Measurements from ENCODE around the gene DARS1. TPM values are rescaled to one million over a fixed set of nuclear protein-coding genes. Genes with fewer than 3 reads are reported as not detected.

Gene DARS1
- total and polyA plus RNA-seq, 2 experiments from 2014 or later, result 67.0 to 69.5 TPM

- H3K27ac ChIP-seq, result no peak overlapping the region
- H3K4me1 ChIP-seq (ENCODE audit: insufficient read depth), result no peaks in the 10 kb centered on the region
- no peaks in the 10 kb centered on the region for H3K9me2 ChIP-seq (replicated peaks; ENCODE audit: insufficient read depth)
- no peaks in the 10 kb centered on the region for H3K9me3 ChIP-seq (ENCODE audit: low read depth)
- no peaks in the 10 kb centered on the region for H3K36me3 ChIP-seq (replicated peaks; ENCODE audit: insufficient read depth, low read depth)
- no peak overlapping the region for H2AFZ ChIP-seq
- H3K4me3 ChIP-seq, result no peak overlapping the region
- H3K27me3 ChIP-seq, result no peaks in the 10 kb centered on the region
- TF ChIP-seq EZH2phosphoT487 (IDR thresholded peaks at IDR 0.05; ENCODE audit: low read depth, severe bottlenecking, unreplicated experiment), result no peak
- 98% methylated on average over 3 of the region's 3 CpGs for WGBS (ENCODE audit: low lambda C conversion rate, missing lambda C conversion rate)
- DNase-seq (ENCODE audit: low spot score), result no peak
- no peaks in the 10 kb centered on the region for H4K20me1 ChIP-seq (ENCODE audit: insufficient read depth, poor library complexity, severe bottlenecking)
- H3K4me2 ChIP-seq, result no peak overlapping the region
- no peaks in the 10 kb centered on the region for H3K79me2 ChIP-seq
Measured at GRCh38 chr2:135898234-135898786, 87.1 kb downstream of the DARS1 start.

DNA sequence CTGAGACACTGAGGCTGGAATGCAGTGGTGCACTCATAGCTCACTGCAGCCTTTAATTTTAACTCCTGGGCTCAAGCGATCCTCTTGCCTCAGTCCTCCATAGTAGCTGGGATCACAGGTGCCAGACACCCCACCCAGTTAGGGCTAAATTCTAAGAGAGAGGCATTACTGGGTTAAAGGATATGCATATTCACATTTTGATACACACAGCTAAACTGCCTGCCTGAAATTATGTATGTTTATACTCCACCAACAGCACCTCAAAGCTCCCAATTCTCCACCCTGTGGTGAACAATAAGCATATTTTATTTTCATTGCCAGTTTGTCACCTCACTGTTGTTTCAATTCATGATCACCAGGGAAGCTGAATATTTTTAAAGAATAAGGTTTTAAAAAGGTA lies 90.5 kb downstream of the DARS1 start:
- H3K9me2 ChIP-seq (replicated peaks; ENCODE audit: insufficient read depth), result no peaks in the 10 kb centered on the region
- no peak for TF ChIP-seq EZH2phosphoT487 (IDR thresholded peaks at IDR 0.05; ENCODE audit: low read depth, severe bottlenecking, unreplicated experiment)
- TF ChIP-seq EZH2 (IDR thresholded peaks at IDR 0.05; ENCODE audit: borderline replicate concordance), result no peak
- TF ChIP-seq, protein P1, sequence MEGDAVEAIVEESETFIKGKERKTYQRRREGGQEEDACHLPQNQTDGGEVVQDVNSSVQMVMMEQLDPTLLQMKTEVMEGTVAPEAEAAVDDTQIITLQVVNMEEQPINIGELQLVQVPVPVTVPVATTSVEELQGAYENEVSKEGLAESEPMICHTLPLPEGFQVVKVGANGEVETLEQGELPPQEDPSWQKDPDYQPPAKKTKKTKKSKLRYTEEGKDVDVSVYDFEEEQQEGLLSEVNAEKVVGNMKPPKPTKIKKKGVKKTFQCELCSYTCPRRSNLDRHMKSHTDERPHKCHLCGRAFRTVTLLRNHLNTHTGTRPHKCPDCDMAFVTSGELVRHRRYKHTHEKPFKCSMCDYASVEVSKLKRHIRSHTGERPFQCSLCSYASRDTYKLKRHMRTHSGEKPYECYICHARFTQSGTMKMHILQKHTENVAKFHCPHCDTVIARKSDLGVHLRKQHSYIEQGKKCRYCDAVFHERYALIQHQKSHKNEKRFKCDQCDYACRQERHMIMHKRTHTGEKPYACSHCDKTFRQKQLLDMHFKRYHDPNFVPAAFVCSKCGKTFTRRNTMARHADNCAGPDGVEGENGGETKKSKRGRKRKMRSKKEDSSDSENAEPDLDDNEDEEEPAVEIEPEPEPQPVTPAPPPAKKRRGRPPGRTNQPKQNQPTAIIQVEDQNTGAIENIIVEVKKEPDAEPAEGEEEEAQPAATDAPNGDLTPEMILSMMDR (IDR thresholded peaks at IDR 0.05; ENCODE audit: poor library complexity), result no peak
- H3K4me2 ChIP-seq, result no peak overlapping the region
- no peak for DNase-seq (ENCODE audit: low spot score)
- no peaks in the 10 kb centered on the region for H4K20me1 ChIP-seq (ENCODE audit: insufficient read depth, poor library complexity, severe bottlenecking)
- H3K27me3 ChIP-seq, result no peaks in the 10 kb centered on the region
- no peak overlapping the region for H3K4me3 ChIP-seq
- no peaks in the 10 kb centered on the region for H3K9me3 ChIP-seq (ENCODE audit: low read depth)
- 88% methylated on average over 1 of the region's 1 CpG for WGBS (ENCODE audit: low lambda C conversion rate, missing lambda C conversion rate)
- no peaks in the 10 kb centered on the region for H3K36me3 ChIP-seq (replicated peaks; ENCODE audit: insufficient read depth, low read depth)
- H2AFZ ChIP-seq, result no peak overlapping the region
- H3K27ac ChIP-seq, result no peak overlapping the region
- H3K79me2 ChIP-seq, result no peaks in the 10 kb centered on the region
- H3K4me1 ChIP-seq (ENCODE audit: insufficient read depth), result no peaks in the 10 kb centered on the region

GRCh38 chr2:135893374-135893794 lies 92.0 kb downstream of the DARS1 start:
- Histone ChIP-seq H4K20me1 (ENCODE audit: insufficient read depth, poor library complexity, severe bottlenecking) (no peaks in the 10 kb centered on the region), H3K9me3 (ENCODE audit: low read depth) (no peaks in the 10 kb centered on the region), H3K79me2 (no peaks in the 10 kb centered on the region), H3K4me1 (ENCODE audit: insufficient read depth) (no peaks in the 10 kb centered on the region), H3K36me3 (replicated peaks; ENCODE audit: insufficient read depth, low read depth) (no peaks in the 10 kb centered on the region), H2AFZ (no peak overlapping the region), H3K27ac (no peak overlapping the region), H3K27me3 (no peaks in the 10 kb centered on the region), H3K4me2 (no peak overlapping the region), H3K4me3 (no peak overlapping the region), H3K9me2 (replicated peaks; ENCODE audit: insufficient read depth) (no peaks in the 10 kb centered on the region)
- 97% methylated on average over 2 of the region's 2 CpGs for WGBS (ENCODE audit: low lambda C conversion rate, missing lambda C conversion rate)
- TF ChIP-seq EZH2 (IDR thresholded peaks at IDR 0.05; ENCODE audit: borderline replicate concordance), result no peak
- TF ChIP-seq, protein P1 (IDR thresholded peaks at IDR 0.05; ENCODE audit: poor library complexity), result no peak
- no peak for TF ChIP-seq EZH2phosphoT487 (IDR thresholded peaks at IDR 0.05; ENCODE audit: low read depth, severe bottlenecking, unreplicated experiment)
- DNase-seq (ENCODE audit: low spot score), result no peak

GRCh38 chr2:135890835-135891234 lies 94.6 kb downstream of the DARS1 start:
- Histone ChIP-seq H3K4me2 (no peak overlapping the region), H3K27ac (no peak overlapping the region), H3K9me3 (ENCODE audit: low read depth) (no peaks in the 10 kb centered on the region), H3K4me3 (no peak overlapping the region), H3K36me3 (replicated peaks; ENCODE audit: insufficient read depth, low read depth) (no peaks in the 10 kb centered on the region), H2AFZ (no peak overlapping the region), H3K4me1 (ENCODE audit: insufficient read depth) (no peaks in the 10 kb centered on the region), H3K9me2 (replicated peaks; ENCODE audit: insufficient read depth) (no peaks in the 10 kb centered on the region), H4K20me1 (ENCODE audit: insufficient read depth, poor library complexity, severe bottlenecking) (no peaks in the 10 kb centered on the region), H3K79me2 (no peaks in the 10 kb centered on the region), H3K27me3 (no peaks in the 10 kb centered on the region)
- no peak for TF ChIP-seq EZH2phosphoT487 (IDR thresholded peaks at IDR 0.05; ENCODE audit: low read depth, severe bottlenecking, unreplicated experiment)
- no peak for DNase-seq (ENCODE audit: low spot score)
- WGBS (ENCODE audit: low lambda C conversion rate, missing lambda C conversion rate), result 80% methylated on average over 6 of the region's 6 CpGs
